ENCODE results near the gene RSKR.
A peak's percentile ranks its signal among the peaks of the same experiment; 100 is the strongest.
"Not testable (repeated sequence)": the region's sequence is repeated elsewhere in the genome, so short reads cannot be mapped to it uniquely, and the experiment has no call there.

Gene RSKR

GRCh38 chr17:28577466-28577824 lies 36.5 kb downstream of the RSKR start:
- no peak for DNase-seq (ENCODE audit: low read depth in 2 of 2)

DNA sequence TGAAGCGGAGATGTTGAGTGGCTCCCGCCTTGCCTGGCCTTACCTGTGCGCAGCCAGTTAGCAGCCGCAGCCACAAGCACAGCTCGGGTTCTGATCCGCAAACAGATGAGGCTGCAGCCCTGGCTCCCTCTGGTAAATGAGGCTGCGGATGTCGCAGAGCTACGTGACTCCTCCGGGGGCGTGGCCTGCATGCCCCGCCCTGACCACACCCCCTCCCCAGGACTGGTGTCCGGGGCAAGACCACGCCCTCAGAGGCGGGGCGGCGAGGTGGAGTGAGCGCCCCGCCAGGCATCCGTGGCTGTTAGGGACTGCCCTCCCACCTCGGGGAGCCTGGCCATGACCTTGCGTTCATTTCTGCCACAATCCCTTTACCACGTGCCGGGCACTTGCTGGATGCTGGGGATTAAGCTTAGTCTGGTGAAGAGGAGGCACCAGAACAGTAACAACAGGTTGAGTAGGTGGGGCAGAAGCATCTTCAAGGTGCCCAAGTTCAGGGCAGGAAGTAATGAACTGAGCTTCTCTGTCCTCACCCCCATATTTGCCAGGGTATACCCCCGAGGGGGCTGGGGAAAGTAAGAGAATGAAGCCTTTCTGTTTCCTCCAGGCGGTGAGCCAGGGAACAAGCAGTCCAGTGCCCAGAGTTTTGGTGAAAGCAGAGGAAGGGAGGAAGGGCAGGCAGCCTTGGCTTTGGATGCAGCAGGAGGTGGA lies 37.1 kb downstream of the RSKR start, which contains the start of gene ALDOC:
Gene ALDOC, minus strand, starts transcription at position 138 of the 708 bp plus-strand sequence. CDS start 1,363 bp downstream, outside the sequence.
- DNase-seq (ENCODE audit: low read depth in 2 of 2): peak; percentile 92 to 94

- not testable (repeated sequence) for DNase-seq (ENCODE audit: low read depth in 2 of 2)
These were observed 38.0 kb downstream of the RSKR start for GRCh38 chr17:28576016-28576415.

GRCh38 chr17:28575126-28575795 lies 38.7 kb downstream of the RSKR start:
- DNase-seq (ENCODE audit: low read depth in 2 of 2): no peak

- DNase-seq (ENCODE audit: low read depth in 2 of 2): no peak
These were observed 39.5 kb downstream of the RSKR start for GRCh38 chr17:28574526-28574925.

- no peak for DNase-seq (ENCODE audit: low read depth in 2 of 2)
These were observed 40.0 kb downstream of the RSKR start for GRCh38 chr17:28573966-28574480.

DNA sequence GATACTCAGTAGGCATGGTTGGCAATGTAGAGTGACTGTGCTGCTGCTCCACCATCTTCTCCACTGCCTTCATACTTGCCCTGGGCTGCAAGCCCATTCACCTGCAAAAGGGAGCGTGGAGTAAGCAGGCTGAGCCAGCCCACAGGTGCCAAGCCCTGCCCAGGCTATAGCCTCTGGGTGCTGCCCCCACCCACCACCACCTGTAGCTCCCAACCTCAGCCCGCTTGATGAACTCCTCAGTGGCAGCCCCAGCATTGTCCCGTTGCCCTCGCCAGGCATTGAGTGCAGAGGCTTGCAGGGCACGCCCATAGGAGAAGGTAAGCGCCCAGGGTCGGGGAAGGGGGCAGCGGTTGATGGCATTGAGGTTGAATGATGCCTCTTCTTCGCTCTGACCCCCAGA lies 40.5 kb downstream of the RSKR start:
- no peak for DNase-seq (ENCODE audit: low read depth in 2 of 2)

DNA sequence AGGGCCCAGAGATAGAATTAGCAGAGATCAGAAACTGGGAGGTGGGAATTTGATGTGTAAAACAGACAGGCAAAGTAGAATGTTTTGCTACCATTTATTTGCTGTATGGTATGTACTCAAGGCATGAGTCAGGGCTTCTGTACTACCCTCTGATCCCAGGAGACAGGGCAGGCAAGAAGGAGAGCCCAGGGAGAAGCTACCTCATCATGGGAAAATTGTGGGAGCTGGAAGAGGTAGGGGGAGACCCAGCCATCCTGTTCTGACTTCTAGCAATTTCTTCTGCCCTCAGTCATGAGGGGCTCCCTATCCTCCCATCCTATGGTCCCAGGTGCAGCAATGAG lies 41.0 kb downstream of the RSKR start:
- no peak for DNase-seq (ENCODE audit: low read depth in 2 of 2)

DNA sequence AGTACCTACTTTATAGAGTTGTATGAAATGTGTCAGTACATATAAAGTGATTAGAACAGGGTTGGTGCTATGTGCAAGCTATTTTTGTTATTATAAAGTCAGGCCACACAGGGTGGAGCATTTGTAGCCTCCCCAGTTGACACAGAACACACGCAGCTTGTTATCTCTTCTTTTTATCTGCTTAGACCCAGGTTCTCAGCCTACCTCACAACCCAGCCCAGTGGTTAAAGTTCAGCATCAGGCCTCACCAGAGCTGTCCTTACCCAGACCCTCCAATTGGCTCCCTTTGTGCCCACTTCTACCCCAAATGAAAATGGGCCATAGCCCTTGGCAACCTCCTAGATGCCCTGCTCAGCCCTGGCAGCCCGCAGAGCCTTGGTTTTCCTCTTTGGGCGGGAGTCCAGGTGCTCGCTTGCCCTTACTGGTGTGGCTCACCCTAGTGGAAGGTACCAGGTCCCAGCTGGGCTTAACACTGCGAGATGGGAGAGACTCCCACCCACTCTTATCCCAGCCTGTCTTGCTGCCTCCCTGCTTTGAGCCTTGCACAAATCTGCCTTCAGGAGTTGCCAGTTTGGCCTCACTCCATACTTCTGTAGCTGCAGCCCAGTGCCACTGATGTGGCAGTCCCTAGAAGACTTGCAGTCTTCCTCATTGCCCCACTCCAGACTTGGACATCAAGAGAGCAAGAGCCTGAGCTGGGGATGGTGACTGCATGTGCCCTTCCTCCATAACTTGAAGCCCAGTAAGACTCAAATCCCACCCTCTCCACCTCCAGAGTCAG lies 41.5 kb downstream of the RSKR start:
- DNase-seq (ENCODE audit: low read depth in 2 of 2): no peak

- peak; percentile 79 to 83 for DNase-seq (ENCODE audit: low read depth in 2 of 2)
These were observed 42.4 kb downstream of the RSKR start, which contains the start of gene PIGS for GRCh38 chr17:28571361-28572122. Gene PIGS (minus strand): TSS chr17:28571524. CDS start chr17:28571496, 28 bp downstream.

- DNase-seq (ENCODE audit: low read depth in 2 of 2): peak in 1 of 2 donors; percentile 17
These were observed 43.1 kb downstream of the RSKR start for GRCh38 chr17:28570716-28571360.

- DNase-seq (ENCODE audit: low read depth in 2 of 2): no peak
These were observed 44.5 kb downstream of the RSKR start for GRCh38 chr17:28569446-28569845.

- no peak for DNase-seq (ENCODE audit: low read depth in 2 of 2)
These were observed 46.4 kb downstream of the RSKR start for GRCh38 chr17:28567604-28568003.

GRCh38 chr17:28563475-28563874 lies 50.5 kb downstream of the RSKR start:
- DNase-seq (ENCODE audit: low read depth in 2 of 2): no peak
